ENCODE results near the gene AJAP1.

Gene AJAP1

DNA sequence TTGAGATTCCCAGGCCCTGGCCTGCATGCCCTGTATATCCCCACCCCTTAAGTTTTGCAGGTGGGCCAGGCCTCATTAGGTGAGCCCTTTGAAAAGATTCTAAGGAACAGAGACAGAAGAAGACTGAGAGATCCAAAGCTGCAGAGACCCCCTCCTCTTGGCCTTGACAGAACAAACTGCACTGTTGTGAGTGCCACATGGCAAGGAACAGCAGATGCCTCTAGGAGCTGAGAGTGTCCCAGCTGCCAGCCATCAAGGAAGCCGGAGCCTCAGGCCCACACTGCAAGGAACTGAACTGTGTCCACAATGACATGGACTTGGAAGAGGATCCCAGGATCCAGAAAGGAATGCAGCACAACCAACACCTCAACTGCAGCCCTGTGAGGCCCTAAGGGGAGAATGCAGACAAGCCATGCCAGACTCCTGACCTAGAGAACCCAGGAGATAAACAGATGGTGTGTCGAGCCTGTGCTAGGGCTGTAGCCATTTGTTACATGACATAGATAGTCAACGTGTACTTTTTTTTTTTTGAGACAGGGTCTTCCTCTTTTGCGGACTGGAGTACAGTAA is 182.7 kb downstream of the AJAP1 start:
- H3K4me3 Mint-ChIP-seq, result no peak overlapping the region
- peaks cover 71% of the 10 kb centered on the region for H3K27me3 Mint-ChIP-seq
- DNase-seq (ENCODE audit: low spot score in 2 of 2) (no peak), ATAC-seq (replicated peaks; ENCODE audit: extremely low read depth, poor library complexity, severe bottlenecking) (no peak)
- peaks cover 5% of the 10 kb centered on the region for H3K9me3 Mint-ChIP-seq
- no peaks in the 10 kb centered on the region for H3K4me1 Mint-ChIP-seq
- H3K36me3 Mint-ChIP-seq (ENCODE audit: insufficient read depth), result no peaks in the 10 kb centered on the region
- H3K27ac Mint-ChIP-seq (ENCODE audit: low read depth), result no peak overlapping the region

DNA sequence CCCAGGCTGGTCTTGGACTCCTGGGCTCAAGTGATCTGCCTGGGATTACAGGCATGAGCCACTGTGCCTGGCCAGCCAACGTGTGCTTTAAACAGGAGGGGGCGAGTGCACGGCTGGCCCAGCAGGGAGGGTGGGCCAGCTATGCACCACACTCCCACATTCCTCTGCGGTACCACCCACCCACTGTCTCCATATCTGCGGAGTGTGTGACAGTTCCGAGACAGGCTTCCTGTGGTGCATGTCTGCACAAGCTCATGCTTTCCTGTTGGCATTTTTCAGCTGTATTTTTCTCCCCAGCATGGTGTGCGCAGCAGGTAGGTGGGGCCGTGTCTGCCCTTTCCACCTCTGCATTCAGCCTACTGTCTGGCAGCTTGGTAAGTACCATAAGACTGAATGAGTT is 183.3 kb downstream of the AJAP1 start:
- Mint-ChIP-seq H3K4me3 (no peak overlapping the region), H3K36me3 (ENCODE audit: insufficient read depth) (no peaks in the 10 kb centered on the region), H3K9me3 (peaks cover 5% of the 10 kb centered on the region), H3K27me3 (peaks cover 75% of the 10 kb centered on the region), H3K27ac (ENCODE audit: low read depth) (no peak overlapping the region), H3K4me1 (no peaks in the 10 kb centered on the region)
- ATAC-seq (replicated peaks; ENCODE audit: extremely low read depth, poor library complexity, severe bottlenecking) (no peak), DNase-seq (ENCODE audit: low spot score in 2 of 2) (no peak)

GRCh38 chr1:4838231-4838630 is 183.8 kb downstream of the AJAP1 start:
- Mint-ChIP-seq H3K4me3 (no peak overlapping the region), H3K36me3 (ENCODE audit: insufficient read depth) (no peaks in the 10 kb centered on the region), H3K27me3 (peaks cover 72% of the 10 kb centered on the region), H3K9me3 (peaks cover 5% of the 10 kb centered on the region), H3K27ac (ENCODE audit: low read depth) (no peak overlapping the region), H3K4me1 (no peaks in the 10 kb centered on the region)
- no peak for DNase-seq (ENCODE audit: low spot score in 2 of 2)
- no peak for ATAC-seq (replicated peaks; ENCODE audit: extremely low read depth, poor library complexity, severe bottlenecking)
